GM12873 (cell line): ENCODE results near the gene SUGCT.

Experiments used
- CTCF ChIP-seq: IDR thresholded peaks from 2 replicates; pipeline ENCODE4 v1.5.1; 2012; ENCODE audit warnings: low read depth, mild to moderate bottlenecking, moderate library complexity, low read length, control low read depth; ENCODE audit not compliant: insufficient read depth; ENCODE audit errors: missing control alignments

SUGCT gene

GRCh38 chr7:40716052-40716451, 581.2 kb downstream of the SUGCT start:
- TF ChIP-seq CTCF: no peak

- no peak for TF ChIP-seq CTCF
Observed at GRCh38 chr7:40717242-40717641, 582.4 kb downstream of the SUGCT start.

GRCh38 chr7:40720416-40720815, 585.6 kb downstream of the SUGCT start:
- TF ChIP-seq CTCF: no peak

GRCh38 chr7:40721342-40721949, 586.6 kb downstream of the SUGCT start:
- no peak for TF ChIP-seq CTCF

- TF ChIP-seq CTCF: no peak
Observed at GRCh38 chr7:40722242-40722641, 587.4 kb downstream of the SUGCT start.

- no peak for TF ChIP-seq CTCF
Observed at GRCh38 chr7:40723829-40724228, 589.0 kb downstream of the SUGCT start.

GRCh38 chr7:40726559-40726958, 591.8 kb downstream of the SUGCT start:
- no peak for TF ChIP-seq CTCF
